NCI-H510A (cell line): ENCODE data around the gene LCTL.
"Not testable (repeated sequence)": the region's sequence is repeated elsewhere in the genome, so short reads cannot be mapped to it uniquely, and the experiment has no call there.

Source experiments
- DNase-seq: peaks from one replicate; lab custom pipeline; 2025; lab: John Stamatoyannopoulos, UW

The LCTL gene

DNA sequence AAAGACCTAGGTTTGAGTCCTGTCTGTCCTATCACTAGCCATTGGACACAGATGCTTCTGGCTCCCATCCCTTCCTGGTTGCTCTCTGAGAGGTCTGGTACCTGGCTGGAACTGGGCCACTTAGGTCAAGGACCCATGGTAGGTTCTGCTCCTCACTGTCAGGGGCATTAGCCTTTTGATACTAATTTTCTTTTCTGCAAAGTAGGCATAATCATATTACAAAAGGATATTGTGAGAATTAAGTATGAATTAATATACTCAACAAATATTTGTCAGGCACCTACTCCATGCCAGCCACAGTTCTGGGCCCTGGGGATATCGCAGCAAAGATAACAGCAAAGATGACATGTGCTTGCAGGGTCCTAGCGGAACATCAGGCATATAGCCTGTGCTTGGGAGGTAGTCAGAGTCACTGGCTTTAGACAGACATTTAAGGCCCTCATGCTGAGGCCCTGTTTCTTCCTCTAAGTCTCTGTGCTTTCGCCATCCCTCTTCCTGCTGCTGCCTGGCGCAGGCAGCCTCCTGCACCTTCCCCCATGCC lies 25.6 kb upstream of the LCTL start:
- DNase-seq, result no peak

DNA sequence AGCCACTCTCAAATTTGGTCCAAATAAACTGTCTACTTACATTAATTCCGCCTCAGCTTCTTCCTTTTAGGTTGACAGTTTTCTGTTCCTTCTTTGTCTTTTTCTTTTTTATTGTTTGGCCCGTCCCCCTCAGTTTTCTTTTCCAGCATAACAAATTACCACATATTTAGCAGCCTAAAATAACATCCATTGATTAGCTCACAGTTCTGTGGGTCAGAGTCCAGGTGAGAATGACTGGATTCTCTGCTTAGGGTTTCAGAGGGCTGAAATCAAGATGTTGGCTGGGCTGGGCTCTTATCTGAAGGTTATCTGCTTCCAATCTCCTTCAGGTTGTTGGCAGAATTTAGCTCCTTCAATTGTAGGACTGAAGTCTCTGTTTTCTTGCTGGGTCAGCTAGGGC lies 24.6 kb upstream of the LCTL start:
- no peak for DNase-seq

DNA sequence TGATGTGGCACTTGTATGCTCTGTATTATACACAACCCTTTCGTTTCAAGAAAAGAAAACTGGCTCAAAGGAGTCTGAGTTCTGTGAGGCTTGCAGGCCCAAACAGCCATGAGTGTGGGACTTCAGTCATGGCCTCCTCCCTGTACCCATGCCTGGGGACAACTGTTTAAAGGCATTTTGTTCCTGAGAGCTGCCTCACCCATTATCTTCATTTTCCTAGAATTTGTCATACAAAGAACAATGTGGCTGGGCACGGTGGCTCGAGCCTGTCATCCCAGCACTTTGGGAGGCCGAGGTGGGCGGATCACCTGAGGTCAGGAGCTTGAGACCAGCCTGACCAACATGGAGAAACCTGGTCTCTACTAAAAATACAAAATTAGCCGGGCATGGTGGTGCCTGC lies 23.6 kb upstream of the LCTL start:
- DNase-seq, result not testable (repeated sequence)

DNA sequence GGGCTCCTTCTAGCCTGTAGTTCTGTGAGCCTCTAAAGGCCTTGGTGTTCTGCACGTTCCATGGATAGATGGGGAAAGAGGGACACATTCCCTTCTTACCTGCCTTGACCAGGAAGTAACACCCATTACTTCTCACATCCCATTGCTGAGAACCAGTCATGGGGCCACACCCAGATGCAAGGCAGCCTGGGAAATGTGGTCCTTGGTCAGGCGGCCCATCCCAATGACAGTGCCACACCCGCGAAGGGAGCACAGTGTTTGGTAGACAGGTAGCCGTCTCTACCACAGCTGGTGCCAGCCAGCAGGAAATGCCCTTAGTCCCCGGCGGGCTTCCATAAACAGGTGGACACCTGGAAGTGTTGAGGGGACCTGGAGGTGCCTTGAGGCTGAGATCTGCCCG lies 23.2 kb upstream of the LCTL start:
- DNase-seq, result no peak

GRCh38 chr15:66588537-66588936 lies 22.7 kb upstream of the LCTL start:
- DNase-seq, result no peak

GRCh38 chr15:66587749-66588148 lies 22.0 kb upstream of the LCTL start:
- no peak for DNase-seq

DNA sequence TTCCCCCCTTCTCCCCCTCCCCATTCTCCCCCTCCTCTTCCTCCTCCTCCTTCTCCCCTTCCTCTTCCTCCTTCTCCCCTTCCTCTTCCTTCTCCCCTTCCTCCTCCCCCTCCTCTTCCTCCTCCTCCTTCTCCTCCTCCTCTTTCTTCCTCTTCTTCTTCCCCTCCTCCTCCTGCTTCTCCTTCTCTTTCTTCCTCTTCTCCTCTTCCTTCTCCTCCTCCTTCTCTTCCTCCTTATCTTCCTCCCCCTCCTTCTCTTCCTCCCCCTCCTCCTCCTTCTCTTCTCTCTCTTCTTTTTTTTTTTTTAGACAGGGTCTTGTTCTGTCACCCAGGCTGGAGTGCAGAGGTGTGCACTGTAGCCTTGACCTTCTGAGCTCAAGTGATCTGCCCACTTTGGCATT lies 21.2 kb upstream of the LCTL start:
- no peak for DNase-seq

DNA sequence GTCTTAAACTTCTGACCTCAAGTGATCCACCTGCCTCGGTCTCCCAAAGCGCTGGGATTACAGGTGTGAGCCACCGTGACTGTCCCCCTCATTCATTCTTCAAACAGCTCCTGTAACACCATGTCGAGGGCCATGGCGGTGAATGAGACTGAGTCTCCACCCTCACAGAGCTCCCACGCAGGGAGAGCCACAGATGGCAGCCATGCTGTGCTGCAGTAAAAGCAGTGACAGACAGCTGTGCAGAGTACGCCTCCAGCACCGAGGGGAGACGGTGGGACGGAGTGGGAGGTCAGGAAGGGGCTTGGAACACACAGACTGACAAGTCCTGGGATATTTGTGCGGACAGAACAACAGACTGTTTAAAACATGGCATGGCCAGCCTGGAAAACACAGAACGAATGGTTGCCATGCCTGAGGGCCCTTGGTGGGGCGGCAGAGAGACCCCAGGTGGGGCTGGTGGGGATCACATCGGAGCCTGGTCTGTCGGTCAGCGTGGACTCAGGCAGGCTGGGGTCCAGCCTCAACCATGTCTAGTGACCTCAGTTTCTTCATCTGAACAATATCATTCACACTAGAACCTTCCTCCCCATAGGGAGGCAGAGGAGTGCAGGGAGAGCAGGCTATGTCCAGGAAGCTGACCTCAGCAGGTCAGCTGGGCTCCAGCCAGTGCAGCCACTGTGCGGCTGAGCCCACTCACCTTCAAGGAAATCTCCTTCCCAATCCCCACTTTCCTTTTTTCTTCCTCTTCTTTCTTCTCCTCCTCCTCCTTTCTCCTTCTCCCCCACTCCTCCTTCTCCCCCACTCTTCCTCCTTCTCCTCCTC lies 20.6 kb upstream of the LCTL start:
- no peak for DNase-seq

GRCh38 chr15:66581972-66582537 lies 16.3 kb upstream of the LCTL start:
- no peak for DNase-seq

DNA sequence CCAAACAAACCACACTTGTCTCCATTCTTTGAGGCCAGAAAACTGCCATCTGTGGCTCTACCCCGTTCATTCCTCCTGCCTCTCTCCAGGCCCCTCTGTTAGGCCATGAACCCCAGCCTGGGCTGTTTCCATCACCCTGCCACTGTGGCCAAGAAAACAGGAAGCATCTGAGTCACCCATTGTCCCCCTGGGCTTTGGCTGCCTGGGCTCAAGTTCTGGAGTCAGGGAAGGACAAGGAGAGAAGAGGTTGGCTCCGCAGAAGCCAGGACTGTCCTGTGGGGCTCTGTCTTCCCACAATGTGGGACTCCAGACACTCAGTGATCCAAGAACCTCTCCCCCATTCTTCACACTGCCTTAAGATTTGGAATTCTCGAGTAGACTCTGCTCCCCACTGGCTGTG lies 14.8 kb upstream of the LCTL start:
- no peak for DNase-seq

- no peak for DNase-seq
These were observed 12.6 kb upstream of the LCTL start for GRCh38 chr15:66578286-66578875.

DNA sequence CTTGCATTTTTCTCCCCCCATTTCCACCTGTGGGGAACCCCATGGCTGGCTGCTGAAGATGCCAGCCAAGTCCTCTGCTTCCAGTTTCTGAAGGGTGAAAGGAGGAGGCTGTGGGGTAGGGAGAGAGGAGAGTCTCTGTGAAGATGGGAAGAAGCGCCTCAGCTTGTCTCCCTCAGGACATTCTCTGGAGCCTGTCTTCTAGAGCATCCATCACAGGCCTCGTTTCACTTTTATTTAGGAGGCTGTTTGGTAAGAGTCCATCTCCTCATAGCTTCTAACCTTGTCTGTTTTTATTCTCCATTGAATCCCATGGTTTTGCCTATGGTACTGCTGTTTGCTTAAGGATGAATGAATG lies 8.8 kb upstream of the LCTL start:
- no peak for DNase-seq

DNA sequence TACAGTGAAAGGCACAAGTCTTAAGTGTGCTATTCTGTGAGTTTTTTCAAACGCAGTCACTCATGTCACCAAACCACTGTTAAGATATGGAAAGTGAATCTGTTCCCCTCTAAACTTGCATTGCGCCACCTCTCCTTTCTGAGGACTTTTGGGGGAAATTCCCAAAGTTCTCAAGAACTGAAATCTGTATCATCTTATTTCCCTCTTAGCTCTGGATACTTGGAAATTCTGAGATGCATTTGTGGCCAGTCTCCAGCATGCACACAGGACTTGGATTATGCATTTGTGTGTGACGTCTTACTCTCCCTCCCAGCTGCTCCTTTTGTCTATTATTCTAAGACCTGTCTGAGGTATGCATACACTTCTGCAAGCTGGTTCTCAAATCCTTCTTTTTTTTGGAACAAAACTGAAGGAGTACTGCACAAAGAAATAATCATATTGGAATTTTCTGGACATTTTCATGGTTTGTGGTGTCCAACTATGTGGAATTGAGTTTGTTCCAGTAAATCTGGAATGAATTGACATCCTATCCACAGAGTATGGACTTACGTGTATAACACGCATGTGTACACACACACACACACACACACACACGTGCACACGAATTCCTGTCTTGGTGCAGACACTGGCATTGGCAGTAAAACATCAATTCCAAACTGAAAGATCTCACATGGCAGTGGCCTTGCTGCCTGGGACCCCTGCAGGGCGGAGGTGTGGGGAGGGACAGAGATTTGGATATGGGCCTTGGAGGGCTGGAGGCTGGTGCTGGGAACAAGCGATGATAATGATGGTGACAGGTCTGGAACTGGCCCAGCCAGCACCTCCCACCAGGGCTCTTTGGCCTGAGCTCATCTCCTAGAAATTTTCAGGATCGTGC lies 8.2 kb upstream of the LCTL start:
- DNase-seq, result no peak

- DNase-seq, result no peak
These were observed 7.5 kb upstream of the LCTL start for GRCh38 chr15:66573348-66573718.

- no peak for DNase-seq
These were observed 6.3 kb upstream of the LCTL start for GRCh38 chr15:66572146-66572545.

DNA sequence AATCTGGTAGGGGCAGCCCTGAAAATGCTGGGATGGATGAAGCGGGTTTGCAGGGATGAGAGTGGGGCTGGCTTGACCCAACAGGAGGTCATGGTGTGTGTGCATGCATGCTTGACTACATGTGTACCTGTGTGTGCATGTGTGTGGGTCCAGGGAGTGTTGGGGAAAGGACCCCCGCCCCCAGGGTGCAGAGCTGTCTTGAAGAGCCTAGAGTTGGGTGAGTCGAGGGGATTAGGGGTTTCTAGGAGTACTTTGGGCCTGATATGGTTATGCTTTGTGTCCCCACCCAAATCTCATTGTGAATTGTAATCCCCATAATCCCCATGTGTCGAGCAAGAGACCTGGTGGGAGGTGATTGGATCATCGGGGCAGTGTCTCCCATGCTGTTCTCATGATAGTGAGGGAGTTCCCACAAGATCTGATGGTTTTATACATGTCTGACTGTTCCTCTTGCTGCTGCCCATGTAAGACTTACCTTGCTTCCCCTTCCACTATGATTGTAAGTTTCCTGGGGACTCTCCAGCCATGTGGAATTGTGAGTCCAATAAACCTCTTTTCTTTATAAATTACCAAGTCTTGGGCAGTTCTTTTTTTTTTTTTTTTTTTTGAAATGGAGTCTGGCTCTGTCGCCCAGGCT lies 5.2 kb upstream of the LCTL start:
- DNase-seq, result no peak

DNA sequence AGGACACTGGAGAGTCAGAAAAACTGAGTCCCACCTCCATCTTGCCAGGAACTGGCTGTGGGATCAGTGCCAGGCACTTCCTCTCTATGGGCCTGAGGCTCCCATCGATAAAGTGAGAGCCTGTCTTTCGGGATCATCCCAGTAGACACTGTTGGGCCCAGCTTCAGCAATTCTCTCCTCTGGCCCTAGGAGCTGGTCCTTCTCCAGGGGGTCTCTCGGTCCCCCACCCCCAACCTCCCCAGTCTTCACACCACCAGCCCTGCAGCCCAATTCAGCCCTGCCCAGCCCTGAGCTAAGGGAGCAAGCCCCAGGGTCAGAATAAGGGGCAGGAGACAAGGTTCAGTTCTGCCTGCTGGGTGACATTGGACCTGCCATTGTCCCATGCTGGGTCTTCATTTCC lies 4.5 kb upstream of the LCTL start:
- no peak for DNase-seq

GRCh38 chr15:66569461-66570137 lies 3.8 kb upstream of the LCTL start:
- DNase-seq, result no peak

- DNase-seq, result no peak
These were observed 2.1 kb upstream of the LCTL start for GRCh38 chr15:66567897-66568296.

DNA sequence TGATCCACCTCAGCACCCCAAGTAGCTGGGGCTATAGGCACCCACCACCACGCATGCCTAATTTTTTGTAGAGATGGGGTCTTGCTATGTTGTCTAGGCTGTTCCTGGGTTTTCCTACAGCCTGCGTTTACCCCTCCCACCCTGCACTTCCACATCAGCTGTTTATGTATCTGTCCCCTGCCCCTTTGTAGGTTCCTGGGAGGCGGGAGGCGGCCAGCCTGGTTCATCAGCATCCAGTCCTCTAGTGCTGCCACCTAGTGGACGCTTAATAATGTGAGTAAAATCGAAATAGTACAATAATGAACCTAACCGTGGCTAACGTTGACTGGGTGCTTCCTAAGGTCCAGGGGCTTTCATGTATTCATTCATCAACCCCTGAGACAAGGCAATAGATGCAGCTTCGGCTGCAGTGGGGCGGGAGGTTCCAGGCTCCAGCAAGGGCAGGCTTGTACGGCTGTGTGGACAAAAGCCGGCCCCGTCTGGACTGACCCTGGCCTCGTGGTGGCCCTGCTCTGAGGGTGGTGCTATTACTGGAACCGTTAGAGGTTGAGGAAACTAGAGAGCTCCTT lies 1.2 kb upstream of the LCTL start:
- peak; percentile 35 for DNase-seq

GRCh38 chr15:66565141-66565641 lies 607 bp downstream of the LCTL start:
- no peak for DNase-seq
